ENCODE measurements around the gene PIGS. TPM values are rescaled to one million over a fixed set of nuclear protein-coding genes. Genes with fewer than 3 reads are reported as not detected.
"Not testable (repeated sequence)": the region's sequence is repeated elsewhere in the genome, so short reads cannot be mapped to it uniquely, and the experiment has no call there.

Gene PIGS
- polyA plus RNA-seq, 3 donors: 59.4 to 87.5 (median 84.9) TPM

DNA sequence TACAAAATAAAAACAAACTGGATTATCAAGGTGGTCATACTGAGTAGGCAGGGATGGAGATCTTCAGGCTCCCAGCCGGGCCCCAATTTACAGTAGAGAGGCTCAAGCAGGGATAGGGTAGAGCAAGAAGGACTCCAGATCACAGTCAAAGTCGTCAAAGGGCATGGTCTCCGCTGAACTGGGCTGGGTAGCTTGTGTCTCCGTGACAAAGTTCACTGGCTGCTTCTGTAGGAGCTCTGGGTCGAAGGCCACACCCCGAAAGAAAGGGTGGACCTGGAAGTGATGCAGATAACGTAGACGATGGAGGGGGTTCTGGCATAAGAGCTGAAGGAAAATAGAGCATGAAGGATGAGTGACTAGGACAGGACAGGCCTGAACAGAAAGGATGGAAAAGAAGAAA is 39.1 kb upstream of the PIGS start:
- TF ChIP-seq, protein P1, sequence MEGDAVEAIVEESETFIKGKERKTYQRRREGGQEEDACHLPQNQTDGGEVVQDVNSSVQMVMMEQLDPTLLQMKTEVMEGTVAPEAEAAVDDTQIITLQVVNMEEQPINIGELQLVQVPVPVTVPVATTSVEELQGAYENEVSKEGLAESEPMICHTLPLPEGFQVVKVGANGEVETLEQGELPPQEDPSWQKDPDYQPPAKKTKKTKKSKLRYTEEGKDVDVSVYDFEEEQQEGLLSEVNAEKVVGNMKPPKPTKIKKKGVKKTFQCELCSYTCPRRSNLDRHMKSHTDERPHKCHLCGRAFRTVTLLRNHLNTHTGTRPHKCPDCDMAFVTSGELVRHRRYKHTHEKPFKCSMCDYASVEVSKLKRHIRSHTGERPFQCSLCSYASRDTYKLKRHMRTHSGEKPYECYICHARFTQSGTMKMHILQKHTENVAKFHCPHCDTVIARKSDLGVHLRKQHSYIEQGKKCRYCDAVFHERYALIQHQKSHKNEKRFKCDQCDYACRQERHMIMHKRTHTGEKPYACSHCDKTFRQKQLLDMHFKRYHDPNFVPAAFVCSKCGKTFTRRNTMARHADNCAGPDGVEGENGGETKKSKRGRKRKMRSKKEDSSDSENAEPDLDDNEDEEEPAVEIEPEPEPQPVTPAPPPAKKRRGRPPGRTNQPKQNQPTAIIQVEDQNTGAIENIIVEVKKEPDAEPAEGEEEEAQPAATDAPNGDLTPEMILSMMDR (IDR thresholded peaks at IDR 0.05): no peak

DNA sequence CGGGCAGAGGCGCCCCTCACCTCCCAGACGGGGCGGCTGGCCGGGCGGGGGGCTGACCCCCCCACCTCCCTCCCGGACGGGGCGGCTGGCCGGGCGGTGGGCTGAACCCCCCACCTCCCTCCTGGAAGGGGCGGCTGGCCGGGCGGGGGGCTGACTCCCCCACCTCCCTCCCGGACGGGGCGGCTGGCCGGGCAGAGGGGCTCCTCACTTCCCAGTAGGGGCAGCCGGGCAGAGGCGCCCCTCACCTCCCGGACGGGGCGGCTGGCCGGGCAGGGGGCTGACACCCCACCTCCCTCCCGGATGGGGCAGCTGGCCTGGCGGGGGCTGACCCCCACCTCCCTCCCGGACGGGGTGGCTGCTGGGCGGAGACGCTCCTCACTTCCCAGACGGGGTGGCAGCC is 32.7 kb upstream of the PIGS start:
- H3K4me3 ChIP-seq (replicated peaks in 1 of 3; ENCODE audit: low read depth in 2 of 3, low read length in 3 of 3); H3K4me2 ChIP-seq (replicated peaks; ENCODE audit: extremely low read depth, low read length, poor library complexity, severe bottlenecking); H3K79me2 ChIP-seq (ENCODE audit: insufficient read depth, low read length); H3K27me3 ChIP-seq (ENCODE audit: control insufficient read depth in 2 of 2, insufficient read depth in 2 of 2, low read length in 2 of 2); H3K27me3 Mint-ChIP-seq (ENCODE audit: low read depth in 3 of 3); H2AFZ ChIP-seq (ENCODE audit: insufficient read depth, low read depth, low read length, poor library complexity, severe bottlenecking); H3K9ac ChIP-seq (ENCODE audit: insufficient read depth, low read length, poor library complexity, severe bottlenecking); H3K4me3 Mint-ChIP-seq; H3K4me1 ChIP-seq (ENCODE audit: control insufficient read depth in 1 of 2, insufficient read depth in 2 of 2, low read length in 2 of 2); H3K4me1 Mint-ChIP-seq; intact Hi-C loops (cut with micrococcal nuclease); H3K9me3 ChIP-seq (replicated peaks in 1 of 2; ENCODE audit: control insufficient read depth in 1 of 2, insufficient read depth in 1 of 2, low read length in 2 of 2); H4K20me1 ChIP-seq (ENCODE audit: insufficient read depth, low read length); H3K27ac ChIP-seq (ENCODE audit: low read depth in 1 of 2, low read length in 2 of 2); H3K9me3 Mint-ChIP-seq; DNase-seq; H3K27ac Mint-ChIP-seq: not testable (repeated sequence)
- peaks cover 11 to 18% of the 10 kb centered on the region in 2 donors for H3K36me3 ChIP-seq (replicated peaks in 1 of 2; ENCODE audit: control insufficient read depth in 1 of 2, insufficient read depth in 2 of 2, low read length in 2 of 2)
- no CpG with 5 or more reads among the region's 31 CpGs for WGBS (ENCODE audit: insufficient coverage)
- H3K36me3 Mint-ChIP-seq: peaks cover 15 to 25% of the 10 kb centered on the region in 2 donors

More for the DNA sequence above, 39.1 kb upstream of the PIGS start:
- H3K27me3 Mint-ChIP-seq (ENCODE audit: low read depth in 3 of 3): no peaks in the 10 kb centered on the region
- Histone ChIP-seq H3K9ac (ENCODE audit: insufficient read depth, low read length, poor library complexity, severe bottlenecking) (no peak overlapping the region), H4K20me1 (ENCODE audit: insufficient read depth, low read length) (peaks cover 22% of the 10 kb centered on the region), H3K4me3 (replicated peaks in 1 of 3; ENCODE audit: low read depth in 2 of 3, low read length in 3 of 3) (no peak overlapping the region), H3K4me1 (ENCODE audit: control insufficient read depth in 1 of 2, insufficient read depth in 2 of 2, low read length in 2 of 2) (no peaks in the 10 kb centered on the region), H3K36me3 (replicated peaks in 1 of 2; ENCODE audit: control insufficient read depth in 1 of 2, insufficient read depth in 2 of 2, low read length in 2 of 2) (peaks cover 56 to 81% of the 10 kb centered on the region in 2 donors), H2AFZ (ENCODE audit: insufficient read depth, low read depth, low read length, poor library complexity, severe bottlenecking) (no peak overlapping the region), H3K9me3 (replicated peaks in 1 of 2; ENCODE audit: control insufficient read depth in 1 of 2, insufficient read depth in 1 of 2, low read length in 2 of 2) (no peaks in the 10 kb centered on the region), H3K27ac (ENCODE audit: low read depth in 1 of 2, low read length in 2 of 2) (peak overlapping the region in 1 of 2 donors; percentile 26), H3K4me2 (replicated peaks; ENCODE audit: extremely low read depth, low read length, poor library complexity, severe bottlenecking) (no peak overlapping the region), H3K79me2 (ENCODE audit: insufficient read depth, low read length) (no peaks in the 10 kb centered on the region), H3K27me3 (ENCODE audit: control insufficient read depth in 2 of 2, insufficient read depth in 2 of 2, low read length in 2 of 2) (no peaks in the 10 kb centered on the region)
- DNase-seq: no peak
- H3K36me3 Mint-ChIP-seq: peaks cover 56 to 72% of the 10 kb centered on the region in 2 donors
- WGBS (ENCODE audit: insufficient coverage): 91% methylated on average over 7 of the region's 8 CpGs
- no peaks in the 10 kb centered on the region for H3K4me1 Mint-ChIP-seq
- no peak overlapping the region for H3K4me3 Mint-ChIP-seq
- H3K27ac Mint-ChIP-seq: peak overlapping the region in 3 of 7 donors; percentile 6 to 48 (median 43)
- intact Hi-C loops (cut with micrococcal nuclease): no loop called here
- no peaks in the 10 kb centered on the region for H3K9me3 Mint-ChIP-seq

All from CD14-positive monocyte (primary cell).